LNCaP clone FGC (cell line): ENCODE results near the gene LHFPL2.

Source experiments
- DNase-seq: peaks from one replicate; pipeline ENCODE4 v3.0.0-alpha.2; 2011; ENCODE audit warnings: low read depth
- H3K4me3 ChIP-seq: 2 replicates; pipeline ENCODE4 v1.5.1; 2011; ENCODE audit warnings: mild to moderate bottlenecking, low read depth, low read length, control low read depth
- TF ChIP-seq, protein P1 (sequence below): IDR thresholded peaks from 2 replicates; pipeline ENCODE4 v1.5.1; 2012; ENCODE audit warnings: mild to moderate bottlenecking; ENCODE audit not compliant: control insufficient read depth, insufficient read depth; ENCODE audit errors: extremely low read depth

The LHFPL2 gene

GRCh38 chr5:78500871-78501270 is 147.7 kb downstream of the LHFPL2 start:
- TF ChIP-seq, protein P1, sequence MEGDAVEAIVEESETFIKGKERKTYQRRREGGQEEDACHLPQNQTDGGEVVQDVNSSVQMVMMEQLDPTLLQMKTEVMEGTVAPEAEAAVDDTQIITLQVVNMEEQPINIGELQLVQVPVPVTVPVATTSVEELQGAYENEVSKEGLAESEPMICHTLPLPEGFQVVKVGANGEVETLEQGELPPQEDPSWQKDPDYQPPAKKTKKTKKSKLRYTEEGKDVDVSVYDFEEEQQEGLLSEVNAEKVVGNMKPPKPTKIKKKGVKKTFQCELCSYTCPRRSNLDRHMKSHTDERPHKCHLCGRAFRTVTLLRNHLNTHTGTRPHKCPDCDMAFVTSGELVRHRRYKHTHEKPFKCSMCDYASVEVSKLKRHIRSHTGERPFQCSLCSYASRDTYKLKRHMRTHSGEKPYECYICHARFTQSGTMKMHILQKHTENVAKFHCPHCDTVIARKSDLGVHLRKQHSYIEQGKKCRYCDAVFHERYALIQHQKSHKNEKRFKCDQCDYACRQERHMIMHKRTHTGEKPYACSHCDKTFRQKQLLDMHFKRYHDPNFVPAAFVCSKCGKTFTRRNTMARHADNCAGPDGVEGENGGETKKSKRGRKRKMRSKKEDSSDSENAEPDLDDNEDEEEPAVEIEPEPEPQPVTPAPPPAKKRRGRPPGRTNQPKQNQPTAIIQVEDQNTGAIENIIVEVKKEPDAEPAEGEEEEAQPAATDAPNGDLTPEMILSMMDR, result no peak
- no peak overlapping the region for H3K4me3 ChIP-seq
- DNase-seq, result no peak

DNA sequence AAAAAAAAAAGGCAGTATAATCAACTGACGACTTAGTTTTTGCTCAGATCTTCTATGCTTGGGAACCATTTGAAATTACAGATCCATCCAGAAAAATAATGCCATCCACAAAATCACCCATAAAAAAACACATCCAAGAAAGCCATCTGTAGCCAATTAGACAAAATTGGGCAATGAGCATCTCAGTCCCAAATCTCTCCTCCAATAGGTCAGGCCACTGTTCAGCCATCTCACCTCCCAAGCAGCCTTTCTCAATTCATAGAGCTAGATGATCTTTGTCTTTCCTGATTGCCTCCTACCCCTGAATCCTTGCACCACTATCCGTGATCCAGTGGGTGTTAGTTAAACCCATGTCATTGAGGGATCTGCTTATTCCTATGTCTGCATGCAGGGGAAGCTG is 148.5 kb downstream of the LHFPL2 start:
- H3K4me3 ChIP-seq, result no peak overlapping the region
- DNase-seq, result no peak
- TF ChIP-seq, protein P1, result no peak

DNA sequence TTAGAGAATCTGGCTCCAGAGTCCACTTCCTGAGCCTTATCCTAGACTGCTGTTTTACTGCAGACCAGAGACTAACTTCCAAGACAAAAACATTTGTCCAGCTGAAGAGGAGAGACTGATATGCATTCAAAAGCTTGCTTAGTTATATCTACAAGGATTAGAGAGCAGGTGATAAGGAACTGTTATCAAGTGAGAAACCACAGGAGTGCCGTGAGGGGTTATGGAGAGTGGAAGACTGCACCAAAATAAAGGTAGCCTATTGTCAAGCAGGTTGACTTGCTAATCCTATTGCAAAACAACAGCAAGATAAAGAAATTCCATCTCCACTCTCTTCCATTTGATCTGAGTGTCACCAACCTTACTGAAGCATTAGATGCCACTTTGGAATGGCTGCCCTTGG is 149.1 kb downstream of the LHFPL2 start:
- no peak overlapping the region for H3K4me3 ChIP-seq
- TF ChIP-seq, protein P1, result no peak
- no peak for DNase-seq

DNA sequence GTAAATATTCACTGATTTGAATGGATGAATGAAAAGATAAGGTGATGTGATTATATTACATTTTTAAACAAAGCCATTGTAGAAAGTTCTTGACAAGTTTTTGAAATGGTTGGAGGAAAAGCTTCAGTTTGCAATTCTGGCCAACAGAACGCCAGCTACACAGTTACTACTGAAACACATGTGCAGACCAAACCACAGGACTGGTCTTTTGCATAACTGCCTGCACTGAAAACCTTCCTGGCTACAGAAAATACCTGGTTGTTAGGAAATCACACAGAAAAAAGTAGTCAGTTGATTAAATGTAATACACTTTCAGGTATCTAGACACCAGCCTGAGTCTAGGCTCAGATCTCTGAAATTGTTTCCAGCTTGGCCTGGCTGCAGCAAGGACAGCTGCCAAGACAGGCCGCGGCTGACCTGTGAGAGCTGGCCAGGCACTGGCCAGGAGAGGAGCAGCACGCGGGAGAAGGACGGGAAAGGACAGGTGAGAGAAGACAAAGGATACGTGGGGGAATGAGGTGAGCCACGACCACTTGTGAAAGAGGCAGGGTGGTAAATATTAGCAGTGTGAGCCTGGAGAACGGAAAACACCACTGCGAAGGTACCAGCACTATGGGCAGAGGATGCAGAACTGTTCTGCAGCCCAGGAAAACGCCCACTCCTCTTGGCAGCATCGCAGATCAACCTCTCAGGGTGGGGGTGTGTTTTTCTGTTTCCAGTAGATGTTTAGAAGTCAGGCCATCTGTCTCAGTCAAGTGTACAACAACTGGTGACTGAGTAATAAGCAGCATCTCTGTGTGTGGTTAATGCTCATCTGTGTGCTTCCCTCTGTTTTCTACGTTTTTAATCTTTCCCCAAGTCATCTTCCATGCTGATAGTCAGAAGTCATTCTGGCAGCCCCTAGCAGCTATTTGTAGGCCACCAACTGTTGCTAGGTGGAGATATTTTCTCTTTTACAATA is 150.7 kb downstream of the LHFPL2 start:
- DNase-seq, result no peak
- TF ChIP-seq, protein P1, result no peak
- no peak overlapping the region for H3K4me3 ChIP-seq

DNA sequence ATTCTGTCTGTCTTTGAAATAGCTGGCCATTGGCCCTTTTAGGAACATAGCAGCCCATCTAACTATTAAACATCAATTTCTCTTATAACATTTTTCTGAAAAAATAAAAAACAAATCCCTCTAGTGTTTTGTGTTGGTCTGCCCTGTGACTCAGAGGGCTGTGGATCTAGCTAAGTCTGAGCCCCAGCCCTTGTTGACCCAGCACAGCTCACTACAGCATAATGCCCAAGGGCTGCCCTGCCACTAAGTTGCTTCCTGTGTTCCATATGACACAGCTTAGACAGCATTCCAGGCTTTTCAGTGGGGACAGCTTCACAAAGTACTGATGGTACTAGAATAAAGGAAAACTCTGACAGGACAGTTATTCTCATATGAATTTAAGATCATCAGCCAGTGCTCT is 152.2 kb downstream of the LHFPL2 start:
- no peak for DNase-seq
- no peak overlapping the region for H3K4me3 ChIP-seq

DNA sequence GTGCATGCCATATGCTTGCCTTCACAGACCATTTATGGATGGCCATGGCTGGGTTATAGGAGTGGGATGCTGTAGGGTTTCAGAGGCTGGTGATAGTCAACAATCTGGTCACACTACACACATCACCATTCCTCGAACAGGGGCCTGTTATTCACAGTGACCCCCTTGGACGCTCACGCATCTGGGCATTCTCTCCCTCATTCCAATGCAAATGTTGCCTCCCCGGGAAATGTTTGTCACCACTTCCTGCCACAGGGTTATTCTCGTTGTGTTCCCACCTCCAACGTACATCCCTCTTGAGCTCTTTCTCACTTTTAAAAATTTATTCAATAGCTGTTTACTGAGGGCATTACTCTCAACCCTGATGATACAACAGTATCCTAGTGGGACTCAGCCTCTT is 152.8 kb downstream of the LHFPL2 start:
- TF ChIP-seq, protein P1, result no peak
- no peak overlapping the region for H3K4me3 ChIP-seq
- DNase-seq, result no peak

More for the DNA sequence above, 152.2 kb downstream of the LHFPL2 start:
- TF ChIP-seq, protein P1, result no peak

GRCh38 chr5:78492650-78493049 is 155.9 kb downstream of the LHFPL2 start:
- TF ChIP-seq, protein P1, result no peak
- no peak for DNase-seq
- H3K4me3 ChIP-seq, result no peak overlapping the region
